ENCODE results near the gene GALNT11. TPM values are rescaled to one million over a fixed set of nuclear protein-coding genes. Genes with fewer than 3 reads are reported as not detected.

The GALNT11 gene
- total and polyA plus RNA-seq, 11 donors, result 10.6 to 28.8 (median 22.0) TPM

GRCh38 chr7:152122540-152122939 lies 97.1 kb downstream of the GALNT11 start:
- peaks cover 0 to 13% (median 0%) of the 10 kb centered on the region in 12 donors for H3K9me3 ChIP-seq
- no peak overlapping the region for H3K27ac ChIP-seq
- no peak for ATAC-seq
- WGBS, 4 donors, result 97 to 100% (median 100%) methylated on average over 1 of the region's 1 CpG
- H3K27me3 ChIP-seq, result no peaks in the 10 kb centered on the region
- DNase-seq, result no peak
- intact Hi-C loops (cut with DNase I), result no loop called here
- peaks cover 0 to 93% (median 82%) of the 10 kb centered on the region in 9 donors for H3K36me3 ChIP-seq
- H3K4me1 ChIP-seq, result no peaks in the 10 kb centered on the region
- no peak for TF ChIP-seq POLR2A (IDR thresholded peaks at IDR 0.05)
- TF ChIP-seq CTCF (IDR thresholded peaks at IDR 0.05), result no peak
- no peak overlapping the region for H3K4me3 ChIP-seq

- no peak overlapping the region for H3K27ac ChIP-seq
- TF ChIP-seq POLR2A (IDR thresholded peaks at IDR 0.05), result no peak
- no peak for TF ChIP-seq CTCF (IDR thresholded peaks at IDR 0.05)
- no peaks in the 10 kb centered on the region for H3K27me3 ChIP-seq
- intact Hi-C loops (cut with DNase I), result no loop called here
- no peak for DNase-seq
- H3K9me3 ChIP-seq, result peaks cover 0 to 13% (median 0%) of the 10 kb centered on the region in 12 donors
- H3K4me3 ChIP-seq, result no peak overlapping the region
- WGBS, 4 donors, result 84 to 91% (median 89%) methylated on average over 7 of the region's 7 CpGs
- peaks cover 0 to 88% (median 78%) of the 10 kb centered on the region in 9 donors for H3K36me3 ChIP-seq
- ATAC-seq, result no peak
- no peaks in the 10 kb centered on the region for H3K4me1 ChIP-seq
Measured at GRCh38 chr7:152126741-152127140, 101.3 kb downstream of the GALNT11 start.

- Histone ChIP-seq H3K27me3 (no peaks in the 10 kb centered on the region), H3K36me3 (peaks cover 0 to 88% (median 78%) of the 10 kb centered on the region in 9 donors), H3K9me3 (peaks cover 0 to 13% (median 0%) of the 10 kb centered on the region in 12 donors), H3K4me3 (no peak overlapping the region), H3K27ac (no peak overlapping the region), H3K4me1 (no peaks in the 10 kb centered on the region)
- TF ChIP-seq CTCF (IDR thresholded peaks at IDR 0.05) (no peak), POLR2A (IDR thresholded peaks at IDR 0.05) (no peak)
- intact Hi-C loops (cut with DNase I), result no loop called here
- DNase-seq, result no peak
- 92 to 95% (median 95%) methylated on average over 19 of the region's 19 CpGs for WGBS, 4 donors
- ATAC-seq, result no peak
Measured at GRCh38 chr7:152127229-152127628, 101.8 kb downstream of the GALNT11 start.

GRCh38 chr7:152128252-152128651 lies 102.8 kb downstream of the GALNT11 start:
- Histone ChIP-seq H3K9me3 (peaks cover 0 to 13% (median 0%) of the 10 kb centered on the region in 12 donors), H3K4me1 (peaks cover 0 to 5% (median 0%) of the 10 kb centered on the region in 12 donors), H3K36me3 (peaks cover 0 to 86% (median 78%) of the 10 kb centered on the region in 9 donors), H3K4me3 (no peak overlapping the region), H3K27ac (no peak overlapping the region), H3K27me3 (no peaks in the 10 kb centered on the region)
- no peak for TF ChIP-seq CTCF (IDR thresholded peaks at IDR 0.05)
- 96 to 98% (median 97%) methylated on average over 20 of the region's 20 CpGs for WGBS, 4 donors
- ATAC-seq (no peak), DNase-seq (no peak)
- intact Hi-C loops (cut with DNase I), result no loop called here

Data from heart left ventricle (tissue), 16 donors.